ENCODE data around the gene RCOR2.

GRCh38 chr11:63917692-63918506 lies 935 bp upstream of the RCOR2 start:
- no peak for TF ChIP-seq CTCF (conservative IDR thresholded peaks at IDR 0.05; ENCODE audit: low read length)
- TF ChIP-seq EZH2phosphoT487 (IDR thresholded peaks at IDR 0.05; ENCODE audit: borderline replicate concordance, low read depth, low read length): no peak
